HG03060 (cell line): Measurements from ENCODE around the gene MED27.

ENCODE experiments used
- ATAC-seq: cut with Tn5 transposase; IDR thresholded peaks from one replicate; pipeline ENCODE4 v1.9.1; 2021; ENCODE audit warnings: low read depth, moderate number of reproducible peaks; ENCODE audit not compliant: unreplicated experiment

MED27 gene

DNA sequence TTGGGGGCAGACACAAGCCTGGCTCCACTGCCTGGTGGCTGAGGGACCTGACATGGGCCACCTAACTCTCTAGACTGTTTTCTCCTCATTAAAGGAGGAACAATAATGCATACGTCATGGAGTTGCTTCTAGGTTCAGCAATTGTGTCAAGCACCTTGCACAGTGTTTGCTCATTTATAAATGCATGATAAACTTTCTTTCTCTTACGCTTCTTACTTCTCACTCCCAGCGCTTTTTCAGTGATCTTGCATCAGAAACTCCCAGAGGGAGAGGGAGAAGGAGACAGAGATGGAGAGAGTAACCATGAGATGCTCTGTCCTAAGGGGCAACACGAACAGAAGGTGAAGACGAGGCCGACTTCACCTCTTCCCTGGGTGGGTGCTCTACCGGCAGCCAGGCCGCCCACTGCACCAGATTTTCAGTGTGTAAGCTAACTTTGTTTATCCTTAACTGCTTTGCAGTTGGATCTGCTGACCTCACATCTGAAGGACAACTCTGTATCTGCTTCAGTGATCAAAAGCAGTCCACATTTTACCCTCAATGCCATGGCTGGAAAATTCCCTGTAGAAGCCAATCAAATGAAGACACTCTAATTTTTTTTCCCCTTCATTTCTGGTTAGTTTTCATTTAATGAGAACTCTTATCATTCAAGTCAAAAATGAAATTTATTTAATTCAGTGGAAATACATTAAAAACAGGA is 35.3 kb downstream of the MED27 start:
- no peak for ATAC-seq

GRCh38 chr9:132043708-132044107 is 36.0 kb downstream of the MED27 start:
- no peak for ATAC-seq

GRCh38 chr9:132042324-132042723 is 37.3 kb downstream of the MED27 start:
- ATAC-seq: no peak

DNA sequence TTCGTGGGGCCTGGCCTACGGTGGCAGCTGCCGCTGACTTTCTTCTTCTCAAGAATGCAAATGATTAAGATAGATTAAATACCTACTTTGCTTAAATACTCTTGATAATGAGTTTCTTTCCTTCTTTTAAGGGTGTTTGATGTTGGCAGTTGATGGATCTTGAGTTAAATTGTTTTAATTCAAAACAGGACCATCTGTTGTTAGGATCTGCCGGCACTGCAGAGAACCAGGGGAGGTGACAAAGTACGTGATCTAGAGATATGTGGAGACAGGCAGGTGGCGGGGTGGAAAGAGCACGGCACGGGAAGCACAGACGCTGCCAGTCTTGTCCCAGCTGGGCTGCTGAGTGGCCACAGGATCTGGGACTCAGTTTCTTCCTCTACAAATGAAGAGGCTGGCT is 37.9 kb downstream of the MED27 start:
- no peak for ATAC-seq

DNA sequence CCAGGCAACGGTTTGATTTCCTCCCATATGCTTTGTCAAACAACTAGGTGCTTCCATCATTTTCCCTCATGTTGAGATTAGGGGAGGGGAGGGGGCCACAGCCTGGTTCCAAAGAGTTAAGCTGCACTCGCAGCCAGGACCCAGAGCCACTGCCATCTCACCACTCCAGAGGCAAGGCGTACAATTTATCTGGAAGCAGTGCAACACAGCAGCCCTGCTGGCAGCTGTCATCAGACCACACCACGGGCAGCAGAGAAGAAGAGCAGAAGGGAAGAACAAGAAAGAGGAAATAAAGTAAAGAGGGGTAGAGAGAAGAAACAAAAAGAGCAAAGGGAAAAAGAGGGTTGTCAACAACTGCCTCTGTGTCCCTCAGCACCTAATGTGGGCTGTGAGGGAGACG is 38.9 kb downstream of the MED27 start:
- ATAC-seq: no peak

DNA sequence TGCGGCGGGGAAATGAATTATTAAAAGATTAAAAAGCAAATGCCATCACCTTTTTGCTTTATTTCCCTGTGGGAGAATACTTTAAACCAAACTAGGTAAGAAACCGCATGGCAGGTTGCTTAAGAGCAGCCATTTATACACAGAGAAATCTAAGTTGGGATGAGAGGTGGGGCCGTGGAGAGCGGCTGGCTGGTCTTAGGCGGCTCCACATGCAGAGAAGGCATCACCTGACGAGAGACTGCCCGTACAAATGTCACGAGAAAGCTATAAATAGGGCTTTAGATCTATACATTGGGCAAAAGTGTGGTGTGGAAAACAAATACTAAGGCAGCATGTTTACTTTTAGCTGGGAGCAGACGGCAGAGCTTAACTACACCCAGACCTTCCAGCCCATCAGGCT is 39.4 kb downstream of the MED27 start:
- ATAC-seq: no peak

GRCh38 chr9:132039284-132039683 is 40.4 kb downstream of the MED27 start:
- no peak for ATAC-seq

GRCh38 chr9:132037458-132037857 is 42.2 kb downstream of the MED27 start:
- no peak for ATAC-seq

DNA sequence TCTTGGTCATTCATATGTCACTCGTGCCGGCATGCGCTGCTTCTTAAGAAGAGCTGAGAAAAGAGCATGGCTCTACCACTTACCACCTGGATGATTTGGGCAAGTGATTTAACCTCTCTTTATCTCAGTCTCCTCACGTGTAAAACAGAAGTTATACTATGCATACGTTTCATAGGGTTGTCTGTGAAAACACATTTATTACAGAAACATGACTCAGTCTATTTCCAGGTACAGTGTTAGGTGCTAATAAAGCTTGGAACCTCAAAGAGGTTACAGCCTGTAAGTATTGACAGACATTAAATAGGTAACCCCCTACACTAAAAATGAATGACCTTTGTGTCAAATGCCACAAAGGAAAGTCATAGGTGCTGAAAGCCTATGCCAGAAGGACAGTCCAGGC is 43.1 kb downstream of the MED27 start:
- no peak for ATAC-seq

DNA sequence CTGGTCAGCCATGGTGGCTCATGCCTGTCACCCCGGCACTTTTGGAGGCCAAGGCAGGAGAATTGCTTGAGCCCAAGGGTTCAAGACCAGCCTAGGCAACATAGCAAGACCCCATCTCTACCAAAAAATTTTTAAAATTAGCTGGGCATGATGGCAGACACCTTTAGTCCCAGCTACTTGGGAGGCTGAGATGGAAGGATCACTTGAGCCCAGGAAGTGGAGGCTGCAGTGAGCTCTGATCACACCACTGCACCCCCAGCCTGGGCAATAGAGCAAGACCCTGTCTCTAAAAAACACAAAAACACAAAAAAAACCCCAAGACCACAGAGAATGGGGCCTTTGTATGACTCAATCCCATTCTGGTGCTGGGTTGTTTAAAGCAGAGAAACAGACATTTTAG is 44.0 kb downstream of the MED27 start:
- no peak for ATAC-seq

DNA sequence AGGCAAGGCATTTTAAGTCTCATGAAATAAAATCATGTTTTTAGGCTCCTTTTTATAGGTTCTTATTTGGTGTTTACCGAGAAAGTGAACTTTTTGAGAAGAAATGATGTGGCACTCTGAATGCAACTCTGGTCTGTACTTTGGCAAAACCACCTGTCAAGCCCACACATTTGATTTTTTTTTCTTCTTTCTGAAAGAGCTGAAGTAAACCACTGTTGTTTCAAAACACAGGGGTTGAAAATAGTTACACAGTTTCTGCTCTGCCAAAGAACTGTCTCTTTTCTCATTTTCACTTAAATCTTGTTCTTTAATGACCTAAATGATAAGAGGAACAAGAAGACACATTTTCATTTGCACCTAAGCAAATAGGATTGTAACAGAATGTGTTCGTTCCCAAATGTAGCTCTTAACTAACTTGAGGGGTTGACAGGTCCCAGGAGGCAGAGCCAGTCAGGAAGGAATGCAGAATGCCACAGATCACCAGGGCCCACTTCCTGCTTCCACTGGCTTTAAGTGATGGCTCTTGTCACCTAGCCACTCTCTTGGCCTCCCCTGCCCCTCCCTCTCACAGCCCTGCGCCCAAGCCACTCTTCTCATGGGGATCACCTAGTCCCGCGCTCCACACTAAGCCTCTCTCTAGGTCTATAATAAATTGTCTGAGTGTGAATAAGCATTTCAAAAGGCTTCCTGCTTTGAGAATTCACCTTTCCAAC is 47.3 kb downstream of the MED27 start:
- ATAC-seq: no peak

GRCh38 chr9:132031467-132032237 is 48.0 kb downstream of the MED27 start:
- no peak for ATAC-seq

DNA sequence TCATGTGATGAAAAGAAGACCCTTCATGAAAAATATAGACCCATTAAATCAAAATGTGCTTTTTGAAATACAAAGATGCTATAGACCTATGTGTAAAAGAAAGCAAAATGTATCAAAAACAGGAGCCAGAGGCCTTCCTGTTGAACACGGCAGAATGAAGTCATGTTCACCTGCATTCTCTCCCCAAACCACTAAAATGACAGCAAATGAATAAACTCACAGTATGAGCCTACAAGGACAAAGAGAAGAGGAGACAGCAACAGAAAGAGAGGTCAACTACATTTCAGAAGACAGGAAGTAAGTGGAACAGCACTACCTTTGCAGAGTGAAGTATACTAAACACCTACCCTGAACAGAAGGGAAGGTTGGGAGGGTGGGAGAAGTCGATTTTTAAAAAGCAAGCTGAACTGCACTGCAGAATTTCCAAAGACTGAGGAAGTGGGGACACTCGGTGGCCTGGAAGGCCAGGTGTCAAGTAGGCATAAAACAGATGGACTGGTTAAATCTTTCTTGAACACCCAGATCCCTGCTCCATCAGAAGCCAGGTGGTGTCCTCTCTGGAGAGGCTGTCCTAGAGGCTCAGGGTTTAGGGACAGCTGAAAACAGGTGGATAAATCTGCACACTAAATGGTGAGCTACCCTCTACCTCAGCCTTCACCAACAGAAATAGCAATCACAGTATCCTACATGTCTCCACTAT is 48.9 kb downstream of the MED27 start:
- ATAC-seq: no peak

DNA sequence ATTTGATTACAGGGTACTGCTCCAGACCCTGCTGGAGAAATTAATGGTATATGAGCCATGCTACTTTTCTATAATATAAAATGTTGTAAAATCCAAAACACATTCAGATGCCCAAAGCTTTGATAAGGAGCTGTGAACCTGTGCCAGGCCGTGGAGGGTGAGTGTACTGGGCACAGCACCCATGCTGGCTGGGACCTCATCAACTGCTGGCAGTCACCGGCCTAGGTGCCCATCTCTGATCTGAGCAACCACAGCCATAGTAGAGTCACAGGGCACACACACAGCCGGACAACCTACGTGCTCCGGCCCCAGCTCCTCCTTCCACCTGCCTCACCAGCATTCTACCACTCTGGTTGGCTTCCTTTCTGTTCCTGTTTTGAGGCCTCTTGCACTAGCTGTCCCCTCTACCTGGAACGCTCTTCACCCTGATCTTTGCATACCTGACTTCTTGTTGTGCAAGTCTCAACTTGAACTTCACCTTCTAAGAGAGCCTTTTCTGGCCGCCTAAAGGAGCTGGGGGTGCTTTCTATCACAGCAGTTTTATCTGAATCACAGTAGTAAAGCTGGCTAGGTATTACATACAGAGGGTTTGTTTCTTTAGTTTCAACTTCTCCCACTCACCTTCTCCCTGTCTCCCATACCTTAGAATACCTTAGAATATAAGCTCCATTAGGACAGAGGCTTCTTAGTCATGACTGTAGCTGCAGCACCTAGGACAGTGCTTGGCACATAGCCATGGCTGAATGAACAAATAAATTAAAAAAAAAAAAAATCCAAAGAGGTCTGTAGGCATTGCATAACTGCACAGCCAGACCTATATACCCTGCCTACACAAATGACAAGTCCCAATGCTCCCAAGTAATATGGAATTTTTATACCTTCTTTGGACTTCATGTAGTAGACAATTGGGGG is 51.7 kb downstream of the MED27 start:
- ATAC-seq: no peak

DNA sequence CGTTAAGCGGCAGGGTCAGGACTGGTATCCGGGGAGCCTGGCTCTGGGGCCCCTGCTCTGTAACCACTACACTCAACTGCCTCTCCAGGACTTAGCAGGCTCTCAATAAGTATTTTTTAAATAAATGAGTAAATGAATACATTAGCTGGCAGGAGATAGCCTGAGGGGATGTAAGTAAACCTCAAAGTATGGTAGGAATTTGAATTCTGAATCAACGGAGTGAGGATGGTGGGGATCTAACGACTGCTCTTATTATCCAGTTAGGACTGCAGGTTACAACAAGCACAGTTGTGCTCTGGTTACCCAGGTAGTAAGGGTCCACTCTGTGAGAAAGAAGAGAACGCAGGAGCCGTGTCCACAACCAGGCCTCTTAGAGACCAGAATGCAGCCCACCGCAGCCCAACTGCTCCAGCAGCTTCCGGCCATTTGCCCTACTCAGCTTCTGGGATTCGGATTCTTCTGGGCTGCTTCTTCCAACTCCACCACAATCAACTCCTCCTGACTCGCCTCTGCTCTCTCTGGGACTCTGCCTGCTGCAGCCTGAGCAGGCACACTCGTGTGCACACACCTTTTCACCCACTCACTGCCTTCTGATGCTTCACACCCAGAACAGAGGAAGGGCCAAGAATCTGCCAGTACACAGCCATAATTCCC is 52.6 kb downstream of the MED27 start:
- ATAC-seq: no peak

GRCh38 chr9:132025766-132026165 is 53.9 kb downstream of the MED27 start:
- no peak for ATAC-seq

DNA sequence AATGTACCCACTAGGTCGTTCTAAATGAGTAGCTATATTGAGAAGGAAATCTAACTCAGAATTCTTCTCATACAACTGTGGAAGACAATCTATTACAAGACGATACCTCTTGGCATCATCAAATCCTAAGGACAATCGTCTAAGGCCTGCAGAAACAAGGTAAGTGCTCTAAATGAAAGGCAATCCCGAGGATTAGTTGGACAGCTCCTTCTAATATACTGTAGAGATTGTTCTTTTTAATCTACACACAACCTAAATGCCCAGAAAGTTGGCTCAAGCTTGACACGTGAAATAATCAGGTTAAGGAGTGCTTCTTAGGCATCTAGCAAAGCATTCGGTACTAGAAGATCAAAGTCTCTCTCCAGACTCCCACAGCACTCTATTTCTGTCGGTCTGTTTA is 55.1 kb downstream of the MED27 start:
- ATAC-seq: no peak

GRCh38 chr9:132023419-132024180 is 56.1 kb downstream of the MED27 start:
- ATAC-seq: no peak
